H9 (cell line): ENCODE data around the gene ZSCAN5A. TPM values are rescaled to one million over a fixed set of nuclear protein-coding genes. Genes with fewer than 3 reads are reported as not detected.

Experiments used
- DNase-seq: peaks from one replicate; pipeline ENCODE4 v3.0.0-alpha.2; 2017
- H2AFZ ChIP-seq: one replicate; pipeline ENCODE4 v1.6.1; 2013; ENCODE audit warnings: mild to moderate bottlenecking, low read length, control low read depth, moderate library complexity
- H2AK5ac ChIP-seq: 2 replicates; pipeline ENCODE4 v1.6.1; 2013; ENCODE audit warnings: low read length, control low read depth, mixed read lengths; ENCODE audit not compliant: insufficient read length
- H2BK120ac ChIP-seq: one replicate; pipeline ENCODE4 v1.6.1; 2013; ENCODE audit warnings: low read depth, mild to moderate bottlenecking, low read length, control low read depth, inconsistent platforms; ENCODE audit not compliant: poor library complexity, severe bottlenecking
- H2BK12ac ChIP-seq: 2 replicates; pipeline ENCODE4 v1.6.1; 2013; ENCODE audit warnings: low read length, control low read depth, mixed read lengths, low read depth; ENCODE audit not compliant: insufficient read length
- H2BK15ac ChIP-seq: 2 replicates; pipeline ENCODE4 v1.6.1; 2013; ENCODE audit warnings: low read depth, low read length, control low read depth
- H2BK20ac ChIP-seq: one replicate; pipeline ENCODE4 v1.6.1; 2013; ENCODE audit warnings: low read depth, mild to moderate bottlenecking, low read length, control low read depth, inconsistent platforms; ENCODE audit not compliant: poor library complexity, severe bottlenecking
- H2BK5ac ChIP-seq: 2 replicates; pipeline ENCODE4 v1.6.1; 2013; ENCODE audit warnings: low read length, control low read depth, mixed read lengths; ENCODE audit not compliant: insufficient read length
- H3K14ac ChIP-seq: 2 replicates; pipeline ENCODE4 v1.6.1; 2013; ENCODE audit warnings: low read length, control low read depth; ENCODE audit not compliant: insufficient read depth
- H3K18ac ChIP-seq: 2 replicates; pipeline ENCODE4 v1.6.1; 2013; ENCODE audit warnings: low read depth, mild to moderate bottlenecking, mixed read lengths, low read length, control low read depth; ENCODE audit not compliant: insufficient read length
- H3K23ac ChIP-seq: 2 replicates; pipeline ENCODE4 v1.6.1; 2013; ENCODE audit warnings: low read length, control low read depth, mixed read lengths, low read depth; ENCODE audit not compliant: insufficient read length
- H3K23me2 ChIP-seq: 2 replicates; pipeline ENCODE4 v1.6.1; 2013; ENCODE audit warnings: low read depth, mild to moderate bottlenecking, mixed read lengths, low read length, control low read depth; ENCODE audit not compliant: insufficient read length, poor library complexity, severe bottlenecking
- H3K27ac ChIP-seq: 2 replicates; pipeline ENCODE4 v1.5.1; 2013; ENCODE audit warnings: low read length, control low read depth, mixed read lengths, low read depth; ENCODE audit not compliant: insufficient read length
- H3K27me3 ChIP-seq: 2 replicates; pipeline ENCODE4 v1.6.1; 2013; ENCODE audit warnings: low read length, control low read depth, inconsistent platforms; ENCODE audit not compliant: insufficient read depth
- H3K4ac ChIP-seq: 2 replicates; pipeline ENCODE4 v1.6.1; 2013; ENCODE audit warnings: low read depth, mild to moderate bottlenecking, control low read depth, inconsistent platforms, low read length, moderate library complexity
- H3K4me1 ChIP-seq: 2 replicates; pipeline ENCODE4 v1.6.1; 2013; ENCODE audit warnings: low read length, control low read depth, inconsistent platforms; ENCODE audit not compliant: insufficient read depth
- H3K4me2 ChIP-seq: 2 replicates; pipeline ENCODE4 v1.6.1; 2013; ENCODE audit warnings: low read length, control low read depth, mixed read lengths; ENCODE audit not compliant: insufficient read length, insufficient read depth
- H3K56ac ChIP-seq: 2 replicates; pipeline ENCODE4 v1.6.1; 2013; ENCODE audit warnings: low read depth, mild to moderate bottlenecking, mixed read lengths, low read length, control low read depth; ENCODE audit not compliant: insufficient read length
- H3K79me1 ChIP-seq: 2 replicates; pipeline ENCODE4 v1.6.1; 2013; ENCODE audit warnings: low read depth, mild to moderate bottlenecking, moderate library complexity, low read length, control low read depth, inconsistent platforms; ENCODE audit not compliant: insufficient read depth, poor library complexity, severe bottlenecking
- H3K79me2 ChIP-seq: 2 replicates; pipeline ENCODE4 v1.6.1; 2013; ENCODE audit warnings: low read length, control low read depth, inconsistent platforms; ENCODE audit not compliant: insufficient read depth
- H3K9ac ChIP-seq: 2 replicates; pipeline ENCODE4 v1.6.1; 2013; ENCODE audit warnings: low read length, control low read depth, mixed read lengths; ENCODE audit not compliant: insufficient read length; ENCODE audit errors: extremely low read depth
- H3K9me3 ChIP-seq: one replicate; pipeline ENCODE4 v1.6.1; 2013; ENCODE audit warnings: low read depth, low read length, inconsistent platforms; ENCODE audit not compliant: control insufficient read depth
- H3T11ph ChIP-seq: one replicate; pipeline ENCODE4 v1.6.1; 2013; ENCODE audit warnings: mild to moderate bottlenecking, low read length, control low read depth, inconsistent platforms
- H4K20me1 ChIP-seq: one replicate; pipeline ENCODE4 v1.6.1; 2013; ENCODE audit not compliant: control insufficient read depth, insufficient read length, insufficient read depth
- H4K5ac ChIP-seq: 2 replicates; pipeline ENCODE4 v1.6.1; 2013; ENCODE audit warnings: low read depth, mild to moderate bottlenecking, mixed read lengths, low read length, control low read depth; ENCODE audit not compliant: insufficient read length
- H4K8ac ChIP-seq: replicated peaks from 2 replicates; pipeline ENCODE4 v1.6.1; 2013; ENCODE audit warnings: low read length, control low read depth, mixed read lengths, low read depth; ENCODE audit not compliant: insufficient read length
- H4K91ac ChIP-seq: 2 replicates; pipeline ENCODE4 v1.6.1; 2013; ENCODE audit warnings: low read depth, mild to moderate bottlenecking, moderate library complexity, mixed read lengths, low read length, control low read depth; ENCODE audit not compliant: insufficient read length
- H3K27ac Mint-ChIP-seq, 3 experiments: 2 replicates in 2 of 3; 3 replicates in 1 of 3; pipeline ENCODE4 v1.8.0; 2020 to 2021; ENCODE audit warnings: mixed read lengths in 3 of 3, mild to moderate bottlenecking in 1 of 3, moderate library complexity in 1 of 3
- H3K27me3 Mint-ChIP-seq: 2 replicates; pipeline ENCODE4 v1.8.0; 2021; ENCODE audit warnings: low read depth, mild to moderate bottlenecking, moderate library complexity, mixed read lengths
- H3K36me3 Mint-ChIP-seq, 3 experiments: 2 replicates in 2 of 3; 3 replicates in 1 of 3; pipeline ENCODE4 v1.8.0; 2020 to 2021; ENCODE audit warnings: low read depth in 3 of 3, mixed read lengths in 3 of 3; ENCODE audit not compliant: insufficient read depth in 1 of 3
- H3K4me1 Mint-ChIP-seq, 2 experiments: 2 replicates each; pipeline ENCODE4 v1.8.0; 2020; ENCODE audit warnings: mixed read lengths in 2 of 2
- H3K4me3 Mint-ChIP-seq, 2 experiments: 2 replicates in 1 of 2; 3 replicates in 1 of 2; pipeline ENCODE4 v1.8.0; 2020 to 2021; ENCODE audit warnings: mild to moderate bottlenecking in 2 of 2, mixed read lengths in 2 of 2, moderate library complexity in 1 of 2
- H3K9me3 Mint-ChIP-seq, 2 experiments: 2 replicates in 1 of 2; 3 replicates in 1 of 2; pipeline ENCODE4 v1.8.0; 2020; ENCODE audit warnings: mild to moderate bottlenecking in 2 of 2, mixed read lengths in 2 of 2, moderate library complexity in 1 of 2
- WGBS: extraction: QIAGEN DNeasy Blood & Tissue Kit; methylation state at CpG from one replicate; pipeline ENCODE4 v1.1.7; 2013; ENCODE audit warnings: missing lambda C conversion rate, low lambda C conversion rate, mixed read lengths; ENCODE audit not compliant: insufficient read length; ENCODE audit errors: extremely low coverage; 5-methylcytosine and 5-hydroxymethylcytosine counted together
- total RNA-seq: library from RNA; stranded (reverse); gene quantifications from 2 replicates; pipeline ENCODE4 v1.2.1, GENCODE V29; 2021
- TF ChIP-seq, protein P1 (sequence below): fragments of 200-600 bp; sonication (generic); conservative IDR thresholded peaks from 3 replicates; pipeline ENCODE4 v1.8.0; 2021; ENCODE audit warnings: antibody characterized with exemption, mild to moderate bottlenecking

ZSCAN5A gene
- total RNA-seq, 1 experiment from 2014 or later: 12.5 TPM

DNA sequence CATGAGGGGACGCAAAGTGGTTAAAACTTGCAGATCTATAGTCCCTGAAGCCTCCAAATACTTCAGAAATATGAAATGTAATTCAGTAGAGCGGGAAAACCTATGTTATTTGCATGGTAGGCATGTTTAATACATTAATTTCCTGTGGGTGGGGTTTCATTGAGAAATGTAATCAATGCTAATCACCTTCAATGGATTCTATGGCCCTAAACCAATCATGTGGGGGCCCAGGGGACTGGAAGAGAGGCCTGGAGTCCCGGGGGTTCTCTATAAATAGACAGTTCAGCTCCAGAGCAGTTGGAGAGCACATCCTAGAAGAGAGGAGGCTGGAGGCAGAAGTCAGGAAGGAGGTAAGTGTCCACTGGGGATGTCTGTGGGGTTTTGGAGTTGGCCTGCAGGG, 112.7 kb downstream of the ZSCAN5A start, which contains the start of gene ZSCAN5C:
Gene ZSCAN5C (plus strand): TSS at position 301 of the 400 bp plus-strand sequence. CDS start 3,641 bp downstream, outside the sequence.
- no peak within 1 kb of the TSS for H3K14ac ChIP-seq
- no peak within 1 kb of the TSS for H3K18ac ChIP-seq
- H3K4ac ChIP-seq: no peak within 1 kb of the TSS
- peaks cover 0 to 37% of the 10 kb centered on the region in 2 experiments; a peak in 2 of 5 replicates for H3K9me3 Mint-ChIP-seq
- no peak within 1 kb of the TSS for H2BK5ac ChIP-seq
- no peak within 1 kb of the TSS for H4K5ac ChIP-seq
- H3K79me1 ChIP-seq: no peaks in the 10 kb centered on the region
- no CpG with 5 or more reads among the region's 3 CpGs for WGBS
- H3K36me3 Mint-ChIP-seq: no peaks in the 10 kb centered on the region
- H3K27me3 Mint-ChIP-seq: peaks cover 36% of the 10 kb centered on the region
- no peak within 1 kb of the TSS for H3K9ac ChIP-seq
- H4K91ac ChIP-seq: no peak within 1 kb of the TSS
- no peak within 1 kb of the TSS for H3K23ac ChIP-seq
- no peak within 1 kb of the TSS for H2BK12ac ChIP-seq
- H3K4me3 Mint-ChIP-seq: no peak within 1 kb of the TSS
- no peak within 1 kb of the TSS for H2BK20ac ChIP-seq
- no peak within 1 kb of the TSS for H3K27ac ChIP-seq
- TF ChIP-seq, protein P1, sequence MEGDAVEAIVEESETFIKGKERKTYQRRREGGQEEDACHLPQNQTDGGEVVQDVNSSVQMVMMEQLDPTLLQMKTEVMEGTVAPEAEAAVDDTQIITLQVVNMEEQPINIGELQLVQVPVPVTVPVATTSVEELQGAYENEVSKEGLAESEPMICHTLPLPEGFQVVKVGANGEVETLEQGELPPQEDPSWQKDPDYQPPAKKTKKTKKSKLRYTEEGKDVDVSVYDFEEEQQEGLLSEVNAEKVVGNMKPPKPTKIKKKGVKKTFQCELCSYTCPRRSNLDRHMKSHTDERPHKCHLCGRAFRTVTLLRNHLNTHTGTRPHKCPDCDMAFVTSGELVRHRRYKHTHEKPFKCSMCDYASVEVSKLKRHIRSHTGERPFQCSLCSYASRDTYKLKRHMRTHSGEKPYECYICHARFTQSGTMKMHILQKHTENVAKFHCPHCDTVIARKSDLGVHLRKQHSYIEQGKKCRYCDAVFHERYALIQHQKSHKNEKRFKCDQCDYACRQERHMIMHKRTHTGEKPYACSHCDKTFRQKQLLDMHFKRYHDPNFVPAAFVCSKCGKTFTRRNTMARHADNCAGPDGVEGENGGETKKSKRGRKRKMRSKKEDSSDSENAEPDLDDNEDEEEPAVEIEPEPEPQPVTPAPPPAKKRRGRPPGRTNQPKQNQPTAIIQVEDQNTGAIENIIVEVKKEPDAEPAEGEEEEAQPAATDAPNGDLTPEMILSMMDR: no peak
- H3K4me1 Mint-ChIP-seq: 0 out of 4 replicates have a peak, but pooled peaks cover 0 to 5% of the 10 kb centered on the region in 2 experiments
- H2BK120ac ChIP-seq: no peak within 1 kb of the TSS
- no peaks in the 10 kb centered on the region for H3K23me2 ChIP-seq
- no peak within 1 kb of the TSS for H4K8ac ChIP-seq
- H2AFZ ChIP-seq: no peak within 1 kb of the TSS
- no peaks in the 10 kb centered on the region for H3K27me3 ChIP-seq
- H2BK15ac ChIP-seq: no peak within 1 kb of the TSS
- no peaks in the 10 kb centered on the region for H3K9me3 ChIP-seq
- no peaks in the 10 kb centered on the region for H3K4me1 ChIP-seq
- no peak within 1 kb of the TSS for H3K56ac ChIP-seq
- no peaks in the 10 kb centered on the region for H4K20me1 ChIP-seq
- DNase-seq: no peak
- no peaks in the 10 kb centered on the region for H3K79me2 ChIP-seq
- no peak within 1 kb of the TSS for H2AK5ac ChIP-seq
- H3K4me2 ChIP-seq: no peak within 1 kb of the TSS
- no peak within 1 kb of the TSS for H3K27ac Mint-ChIP-seq
- H3T11ph ChIP-seq: no peak within 1 kb of the TSS
